ENCODE results near the gene ARHGAP4. TPM values are rescaled to one million over a fixed set of nuclear protein-coding genes. Genes with fewer than 3 reads are reported as not detected.

The ARHGAP4 gene
- total and polyA plus RNA-seq, 3 donors from 2014 or later, result 25.6 to 41.3 (median 34.6) TPM

- Histone ChIP-seq H3K4me3 (no peak overlapping the region), H3K9me3 (no peaks in the 10 kb centered on the region), H3K36me3 (ENCODE audit: low read depth, missing control alignments) (no peaks in the 10 kb centered on the region), H3K27me3 (no peaks in the 10 kb centered on the region), H3K4me1 (no peaks in the 10 kb centered on the region), H3K27ac (no peak overlapping the region)
- 94 to 99% methylated on average over 12 to 23 of the region's 23 CpGs for WGBS, 2 donors
- no peak for DNase-seq
- TF ChIP-seq CTCF (IDR thresholded peaks at IDR 0.05), result no peak
- no peak for TF ChIP-seq POLR2A (IDR thresholded peaks at IDR 0.05)
- intact Hi-C loops (cut with DNase I; ENCODE audit: low total_unique reads), result no loop called here
These were observed 17.7 kb downstream of the ARHGAP4 start for GRCh38 chrX:153908219-153908860.

DNA sequence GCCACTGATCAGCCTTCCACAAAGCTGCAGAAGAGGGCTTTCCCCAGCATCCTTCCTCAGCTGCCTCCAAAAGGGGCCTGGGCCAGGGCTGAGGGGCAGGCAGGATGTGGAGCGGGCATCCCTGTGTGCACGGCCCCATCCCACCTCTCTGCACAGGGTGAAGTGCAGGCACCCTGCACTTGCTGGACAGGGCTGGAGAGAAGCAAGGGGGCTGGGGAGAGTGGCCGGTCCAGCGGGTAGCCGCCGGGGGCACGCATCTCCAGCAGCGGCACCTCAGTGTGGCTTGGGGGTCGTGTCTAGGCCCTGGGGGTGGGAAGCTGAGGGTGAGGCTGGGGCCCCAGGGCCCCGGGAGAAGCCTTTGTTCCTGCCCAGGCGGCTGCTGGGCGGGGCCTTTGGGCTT is 18.6 kb downstream of the ARHGAP4 start:
- H3K27me3 ChIP-seq, result no peaks in the 10 kb centered on the region
- DNase-seq, result no peak
- no peak for TF ChIP-seq POLR2A (IDR thresholded peaks at IDR 0.05)
- TF ChIP-seq CTCF (IDR thresholded peaks at IDR 0.05), result no peak
- intact Hi-C loops (cut with DNase I; ENCODE audit: low total_unique reads), result no loop called here
- H3K4me3 ChIP-seq, result no peak overlapping the region
- H3K36me3 ChIP-seq (ENCODE audit: low read depth, missing control alignments), result no peaks in the 10 kb centered on the region
- H3K9me3 ChIP-seq, result no peaks in the 10 kb centered on the region
- no peak overlapping the region for H3K27ac ChIP-seq
- H3K4me1 ChIP-seq, result no peaks in the 10 kb centered on the region
- 93 to 100% methylated on average over 5 to 11 of the region's 12 CpGs for WGBS, 2 donors

GRCh38 chrX:153906126-153906917 is 19.7 kb downstream of the ARHGAP4 start:
- Histone ChIP-seq H3K4me1 (no peaks in the 10 kb centered on the region), H3K27me3 (no peaks in the 10 kb centered on the region), H3K36me3 (ENCODE audit: low read depth, missing control alignments) (no peaks in the 10 kb centered on the region), H3K4me3 (no peak overlapping the region), H3K9me3 (no peaks in the 10 kb centered on the region), H3K27ac (no peak overlapping the region)
- TF ChIP-seq POLR2A (IDR thresholded peaks at IDR 0.05), result no peak
- TF ChIP-seq CTCF (IDR thresholded peaks at IDR 0.05), result no peak
- 88% methylated on average over 15 of the region's 27 CpGs; no CpG with 5 or more reads in 1 of the 2 donors for WGBS, 2 donors
- intact Hi-C loops (cut with DNase I; ENCODE audit: low total_unique reads), result no loop called here
- DNase-seq, result no peak

DNA sequence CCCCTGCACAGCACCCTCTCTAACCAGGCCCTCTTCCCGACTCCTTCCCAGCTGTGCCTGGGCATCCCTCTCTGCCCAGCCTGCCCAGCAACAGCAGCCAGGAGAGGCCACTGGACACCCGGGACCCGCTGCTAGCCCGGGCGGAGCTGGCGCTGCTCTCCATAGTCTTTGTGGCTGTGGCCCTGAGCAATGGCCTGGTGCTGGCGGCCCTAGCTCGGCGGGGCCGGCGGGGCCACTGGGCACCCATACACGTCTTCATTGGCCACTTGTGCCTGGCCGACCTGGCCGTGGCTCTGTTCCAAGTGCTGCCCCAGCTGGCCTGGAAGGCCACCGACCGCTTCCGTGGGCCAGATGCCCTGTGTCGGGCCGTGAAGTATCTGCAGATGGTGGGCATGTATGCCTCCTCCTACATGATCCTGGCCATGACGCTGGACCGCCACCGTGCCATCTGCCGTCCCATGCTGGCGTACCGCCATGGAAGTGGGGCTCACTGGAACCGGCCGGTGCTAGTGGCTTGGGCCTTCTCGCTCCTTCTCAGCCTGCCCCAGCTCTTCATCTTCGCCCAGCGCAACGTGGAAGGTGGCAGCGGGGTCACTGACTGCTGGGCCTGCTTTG is 20.5 kb downstream of the ARHGAP4 start:
- TF ChIP-seq POLR2A (IDR thresholded peaks at IDR 0.05) (no peak), CTCF (IDR thresholded peaks at IDR 0.05) (no peak)
- Histone ChIP-seq H3K9me3 (no peaks in the 10 kb centered on the region), H3K36me3 (ENCODE audit: low read depth, missing control alignments) (no peaks in the 10 kb centered on the region), H3K27me3 (no peaks in the 10 kb centered on the region), H3K4me3 (no peak overlapping the region), H3K27ac (no peak overlapping the region), H3K4me1 (peaks cover 3% of the 10 kb centered on the region)
- intact Hi-C loops (cut with DNase I; ENCODE audit: low total_unique reads), result no loop called here
- 80% methylated on average over 4 of the region's 32 CpGs; no CpG with 5 or more reads in 1 of the 2 donors for WGBS, 2 donors
- no peak for DNase-seq

All from testis (tissue), 3 donors.